GM12892 (cell line): ENCODE data around the gene IL20RB.

Experiments
- POLR2AphosphoS5 ChIP-seq: IDR thresholded peaks from 2 replicates; pipeline ENCODE4 v1.6.1; 2011; ENCODE audit warnings: low read depth, low read length, control low read depth
- TAF1 ChIP-seq: IDR thresholded peaks from 2 replicates; pipeline ENCODE4 v1.6.1; 2011; ENCODE audit warnings: low read depth, mild to moderate bottlenecking, control low read depth, low read length, borderline replicate concordance

DNA sequence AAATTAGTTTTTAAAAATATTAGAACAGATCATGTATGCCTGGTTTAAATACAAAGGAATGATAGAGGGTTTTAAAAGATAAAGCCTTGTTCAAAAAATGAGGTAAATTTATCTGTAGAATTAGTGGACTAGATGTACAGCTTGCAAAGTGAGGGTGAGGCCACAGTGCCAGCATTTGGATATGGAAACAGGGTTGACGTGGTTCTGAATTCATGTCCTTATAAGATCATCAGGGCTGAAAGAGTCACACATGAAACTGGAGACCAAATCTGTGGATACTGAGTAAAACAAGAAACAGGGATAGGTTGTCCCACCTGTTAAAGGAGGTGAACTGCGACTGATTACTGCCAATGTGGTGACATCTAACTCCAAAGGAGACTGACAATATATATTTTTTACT, 49.5 kb upstream of the IL20RB start:
- TF ChIP-seq POLR2AphosphoS5, result no peak
- TF ChIP-seq TAF1, result no peak
